ENCODE results near the gene PPP1CB.
"Not testable (repeated sequence)": the region's sequence is repeated elsewhere in the genome, so short reads cannot be mapped to it uniquely, and the experiment has no call there.

The PPP1CB gene

GRCh38 chr2:28778392-28778791 is 26.8 kb downstream of the PPP1CB start:
- DNase-seq (ENCODE audit: low read depth): no peak

GRCh38 chr2:28779001-28779400 is 27.4 kb downstream of the PPP1CB start:
- no peak for DNase-seq (ENCODE audit: low read depth)

DNA sequence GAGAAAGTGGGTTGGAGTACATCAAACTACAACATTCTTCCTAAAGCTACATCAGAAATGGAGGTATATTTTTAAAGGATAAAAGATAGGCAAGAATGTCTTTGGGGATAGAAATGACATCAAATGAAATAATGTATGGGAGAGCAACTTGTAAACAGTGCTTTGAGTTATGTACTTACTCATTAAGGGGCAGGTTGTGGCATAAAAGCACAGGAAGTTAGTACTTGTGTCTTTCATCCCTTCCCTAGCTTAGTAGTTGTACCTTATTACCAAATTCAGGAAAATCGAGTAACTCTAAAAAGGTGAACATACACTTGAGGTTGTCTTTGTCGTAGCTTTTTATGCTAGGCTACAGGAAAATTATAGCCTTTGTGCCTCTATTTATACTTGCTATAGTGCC is 28.9 kb downstream of the PPP1CB start:
- no peak for DNase-seq (ENCODE audit: low read depth)

DNA sequence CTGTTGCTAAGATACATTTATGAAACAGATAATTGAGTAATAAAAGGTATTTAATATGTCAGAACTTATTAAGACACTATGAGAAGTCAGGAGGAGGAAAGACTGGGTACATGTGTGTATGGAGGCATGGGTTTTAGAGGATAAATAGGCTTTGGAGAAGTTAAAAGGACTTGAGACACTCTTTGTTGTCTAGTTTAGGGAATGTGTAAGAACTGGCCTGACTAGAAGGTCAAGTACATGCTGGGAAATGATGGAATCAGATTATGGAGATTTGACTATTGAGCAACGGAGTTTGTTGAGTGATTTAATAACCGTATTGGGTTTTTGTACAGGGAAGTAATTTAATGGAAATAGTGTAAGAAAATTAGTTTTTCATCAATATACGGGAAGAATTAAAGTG is 30.8 kb downstream of the PPP1CB start:
- no peak for DNase-seq (ENCODE audit: low read depth)

DNA sequence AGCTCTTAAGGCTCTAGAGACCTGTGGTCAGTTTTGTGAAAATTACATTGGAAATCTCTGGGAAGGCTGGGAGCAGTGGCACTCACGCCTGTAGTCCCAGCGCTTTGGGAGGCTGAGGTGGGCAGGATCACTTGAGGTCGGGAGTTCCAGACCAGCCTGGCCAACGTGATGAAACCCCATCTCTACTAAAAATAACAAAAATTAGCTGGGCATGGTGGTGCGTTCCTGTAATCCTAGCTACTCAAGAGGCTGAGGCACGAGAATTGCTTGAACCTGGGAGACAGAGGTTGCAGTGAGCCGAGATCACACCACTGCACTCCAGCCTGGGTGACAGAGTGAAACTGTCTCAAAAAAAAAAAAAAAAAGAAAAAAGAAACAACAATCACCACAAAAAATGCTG is 32.9 kb downstream of the PPP1CB start:
- DNase-seq (ENCODE audit: low read depth): not testable (repeated sequence)

GRCh38 chr2:28796620-28797019 is 45.0 kb downstream of the PPP1CB start:
- DNase-seq (ENCODE audit: low read depth): no peak

DNA sequence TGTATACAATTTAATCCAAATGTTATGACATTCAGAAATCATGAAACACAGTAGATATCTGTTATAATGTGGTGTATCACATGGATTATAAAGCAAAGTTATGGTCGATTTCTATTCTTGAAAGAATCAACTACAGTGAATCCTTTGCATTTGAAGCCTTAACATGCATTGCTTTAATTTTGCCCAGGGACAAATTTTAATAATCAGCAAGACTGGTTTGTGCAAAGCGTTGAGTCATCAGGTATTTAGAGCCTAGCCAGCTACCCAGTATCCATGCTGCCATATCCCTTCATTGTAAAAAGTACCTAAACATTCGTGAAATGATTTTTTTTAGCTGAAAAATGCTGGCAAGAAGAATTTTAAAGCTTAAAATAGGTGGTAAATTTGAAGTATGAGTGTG is 50.1 kb downstream of the PPP1CB start:
- no peak for DNase-seq (ENCODE audit: low read depth)

GRCh38 chr2:28802975-28803429 is 51.4 kb downstream of the PPP1CB start:
- no peak for DNase-seq (ENCODE audit: low read depth)

DNA sequence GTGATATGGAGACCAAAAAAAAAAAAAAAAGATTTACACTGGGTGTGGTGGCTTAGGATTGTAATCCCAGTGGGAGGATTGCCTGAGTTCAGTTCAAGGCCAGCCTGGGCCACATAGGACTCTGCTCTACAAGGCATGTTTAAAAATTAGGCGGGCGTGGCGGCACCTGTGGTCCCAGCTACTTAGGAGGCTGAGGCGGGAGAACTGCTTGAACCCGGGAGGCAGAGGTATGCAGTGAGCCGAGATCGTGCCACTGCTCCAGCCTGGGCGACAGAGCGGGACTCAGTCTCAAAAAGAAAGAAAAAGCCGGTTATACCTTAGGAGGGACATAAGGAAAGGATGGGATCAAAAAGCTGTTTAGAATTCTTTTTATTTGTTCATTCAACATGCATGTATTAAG is 58.3 kb downstream of the PPP1CB start:
- no peak for DNase-seq (ENCODE audit: low read depth)

DNA sequence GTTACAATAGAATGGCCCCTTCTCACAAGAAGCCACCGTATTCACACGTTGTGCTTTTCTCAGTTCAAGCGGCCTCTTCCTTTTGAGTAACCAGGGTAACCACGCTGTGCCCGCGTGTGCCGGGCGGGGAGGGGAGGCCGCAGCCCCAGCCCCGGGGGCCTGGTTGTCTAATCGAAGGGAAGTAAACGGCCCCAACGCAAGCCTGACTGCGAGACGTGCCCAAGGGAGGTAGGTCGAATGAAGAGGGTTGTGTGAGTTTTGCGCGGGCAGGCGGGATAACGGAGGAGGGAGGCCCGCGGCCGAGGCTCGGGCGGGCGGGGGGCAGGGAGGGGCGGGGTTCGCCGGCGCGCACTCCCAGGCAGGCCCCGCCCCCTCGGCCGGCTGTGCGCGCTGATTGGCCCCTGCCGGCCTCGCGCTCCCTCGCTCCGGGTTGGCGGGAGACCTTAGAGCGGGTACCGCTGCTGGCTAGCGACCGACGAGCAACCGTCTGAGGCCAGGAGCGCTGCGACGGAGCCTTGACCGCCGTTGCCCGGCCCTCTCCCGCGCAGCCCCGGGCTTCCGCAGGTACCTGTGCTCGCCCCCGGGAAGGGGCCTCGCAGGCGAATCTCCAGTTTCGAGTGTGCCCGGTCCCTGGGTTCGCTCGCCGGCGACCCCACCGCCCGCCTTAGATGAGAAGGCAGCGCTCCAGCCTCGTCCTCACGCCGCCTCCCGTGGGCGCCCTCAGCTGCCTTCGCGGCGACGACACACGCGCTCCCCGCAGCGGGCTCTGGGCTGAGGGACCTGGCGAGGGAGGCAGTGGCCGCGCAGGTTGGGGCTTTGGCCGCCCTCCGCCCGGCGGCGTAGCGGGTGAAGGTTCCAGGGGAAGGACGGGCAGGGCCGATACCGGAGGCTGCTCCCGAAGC is 59.0 kb downstream of the PPP1CB start, which contains the start of gene SPDYA:
TSS of gene SPDYA (plus strand) at position 451 of the 902 bp plus-strand sequence. CDS start 5,181 bp downstream, outside the sequence.
- peak; percentile 24 for DNase-seq (ENCODE audit: low read depth)

DNA sequence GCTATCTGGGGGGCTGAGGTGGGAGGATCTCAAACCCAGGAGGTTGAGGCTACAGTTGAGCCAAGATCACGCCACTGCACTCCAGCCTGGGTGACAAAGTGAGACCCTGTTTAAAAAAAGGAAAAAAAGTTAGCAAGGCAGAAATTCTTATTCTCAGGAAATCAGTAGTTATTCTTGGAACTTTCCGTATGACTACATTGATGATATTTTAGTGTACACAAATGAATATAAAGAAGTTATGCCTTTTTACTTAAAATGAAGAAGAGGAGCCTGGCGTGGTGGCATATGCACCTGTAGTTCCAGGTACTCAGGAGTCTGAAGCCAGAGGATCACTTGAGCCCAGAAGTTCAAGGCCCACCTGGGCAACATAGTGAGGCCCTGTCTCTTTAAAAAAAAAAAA is 66.4 kb downstream of the PPP1CB start:
- DNase-seq (ENCODE audit: low read depth): no peak

DNA sequence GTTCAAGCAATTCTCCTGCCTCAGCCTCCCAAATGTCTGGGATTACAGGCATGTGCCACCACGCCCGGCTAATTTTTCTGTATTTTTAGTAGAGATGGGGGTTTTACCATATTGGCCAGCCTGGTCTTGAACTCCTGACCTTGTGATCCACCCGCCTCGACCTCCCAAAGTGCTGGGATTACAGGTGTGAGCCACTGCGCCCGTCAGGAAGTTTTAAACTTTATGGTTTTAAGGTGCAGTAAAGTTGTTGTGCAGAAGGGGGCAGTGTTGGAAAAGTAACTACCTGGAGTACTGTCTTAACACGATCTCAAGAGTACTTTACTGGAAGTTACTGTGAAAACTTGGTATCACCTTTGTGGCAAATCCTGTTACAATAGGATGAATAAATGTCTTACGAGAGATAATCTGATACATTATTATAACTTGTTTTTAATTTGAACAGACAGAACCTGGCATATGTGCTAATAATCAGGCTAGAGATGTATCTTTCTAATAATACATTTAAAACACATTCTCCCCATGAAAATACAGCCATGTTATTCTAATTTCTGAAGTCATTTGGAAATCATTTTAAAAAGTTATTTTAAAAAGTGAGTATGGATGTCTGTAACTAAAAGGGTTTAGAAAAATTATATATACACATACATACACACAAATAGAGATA is 69.8 kb downstream of the PPP1CB start:
- peak; percentile 33 for DNase-seq (ENCODE audit: low read depth)

GRCh38 chr2:28822036-28822435 is 70.4 kb downstream of the PPP1CB start:
- DNase-seq (ENCODE audit: low read depth): no peak

DNA sequence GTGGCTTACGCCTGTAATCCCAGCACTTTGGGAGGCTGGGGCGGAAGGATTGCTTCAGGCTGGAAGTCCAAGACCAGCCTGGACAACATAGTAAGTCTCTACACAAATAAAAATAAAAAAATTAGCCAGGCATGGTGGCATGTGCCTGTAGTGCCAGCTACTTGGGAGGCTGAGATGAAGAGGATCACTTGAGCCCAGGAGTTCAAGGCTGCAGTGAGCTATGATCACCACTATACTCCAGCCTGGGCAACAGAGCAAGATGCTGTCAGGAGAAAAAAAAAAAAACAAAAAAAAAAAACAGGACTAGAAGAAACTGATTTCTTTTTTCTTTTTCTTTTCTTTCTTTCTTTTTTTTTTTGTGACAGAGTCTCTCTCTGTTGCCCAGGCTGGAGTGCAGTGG is 72.6 kb downstream of the PPP1CB start:
- DNase-seq (ENCODE audit: low read depth): no peak

DNA sequence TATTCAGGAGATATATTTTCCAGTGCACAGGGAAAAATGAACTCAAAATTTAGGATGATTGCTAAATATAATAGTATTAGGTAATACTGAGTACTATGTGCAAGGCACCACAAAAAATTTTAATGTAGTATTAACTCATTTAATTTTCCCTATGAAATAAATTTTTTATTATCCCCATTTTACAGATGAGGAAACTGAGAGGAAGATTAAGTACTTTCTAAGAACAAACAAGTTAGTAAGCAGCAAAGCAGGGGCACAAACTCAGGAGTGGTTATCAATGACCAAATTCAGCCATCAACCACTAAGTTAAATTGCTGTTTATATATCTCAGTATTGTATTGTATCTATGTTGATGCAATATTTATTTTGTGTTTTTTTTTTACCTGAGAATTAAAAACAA is 73.2 kb downstream of the PPP1CB start:
- DNase-seq (ENCODE audit: low read depth): no peak

DNA sequence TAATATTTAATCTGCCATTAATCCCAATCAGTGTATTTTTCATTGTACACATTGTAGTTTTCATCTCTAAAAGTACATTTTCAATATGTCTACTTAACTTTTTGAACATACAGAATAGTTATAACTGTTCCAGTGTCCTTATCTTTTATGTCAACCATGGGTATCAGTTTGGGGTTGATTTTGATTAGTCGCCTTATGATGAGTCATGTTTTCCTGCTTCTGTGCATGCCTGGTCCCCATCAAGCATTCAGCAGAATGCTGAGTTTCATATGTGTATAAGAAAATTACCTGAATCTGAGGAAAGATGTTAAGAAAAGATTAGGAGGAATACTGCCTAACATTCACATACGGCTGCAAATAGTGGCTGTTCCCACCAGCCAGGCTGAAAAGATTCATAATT is 76.8 kb downstream of the PPP1CB start:
- DNase-seq (ENCODE audit: low read depth): no peak

- no peak for DNase-seq (ENCODE audit: low read depth)
Observed at GRCh38 chr2:28833740-28834470, 82.3 kb downstream of the PPP1CB start.

DNA sequence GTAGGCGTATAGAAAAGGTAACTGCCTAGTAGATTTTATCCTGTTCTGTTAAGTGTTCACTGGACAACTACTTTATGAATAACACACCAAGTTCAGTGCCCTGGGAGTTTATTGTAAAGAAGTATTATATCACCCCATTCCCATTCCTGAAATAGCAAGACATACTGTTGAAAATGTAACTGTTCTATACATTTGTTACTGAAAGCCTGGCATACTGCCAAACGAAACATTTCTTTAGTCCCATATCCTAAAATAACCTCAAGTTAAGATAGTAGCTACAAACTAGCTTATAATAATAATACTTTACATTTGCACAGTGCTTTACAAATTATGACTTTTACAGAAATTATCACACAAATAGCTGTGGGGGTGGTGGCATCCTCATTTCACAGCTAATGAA is 84.2 kb downstream of the PPP1CB start:
- DNase-seq (ENCODE audit: low read depth): no peak

DNA sequence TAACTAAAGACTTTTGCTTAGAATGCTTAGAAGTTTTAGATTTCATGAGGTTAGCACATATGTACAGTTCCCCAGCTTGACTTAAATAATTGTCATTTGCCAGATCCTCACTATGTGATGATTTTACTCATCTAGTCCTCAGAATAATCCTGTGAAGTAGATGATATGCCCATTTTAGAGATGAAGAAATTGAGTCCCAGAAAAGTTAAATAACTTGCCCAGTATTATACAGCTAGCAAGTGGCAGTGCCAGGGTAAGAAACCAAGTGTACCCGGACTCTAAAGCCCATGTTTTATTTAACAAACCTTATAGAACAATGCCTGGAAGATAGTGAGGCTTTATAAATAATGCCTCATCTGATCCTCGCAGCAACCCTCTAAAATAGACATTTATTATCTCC is 87.3 kb downstream of the PPP1CB start:
- DNase-seq (ENCODE audit: low read depth): no peak

- no peak for DNase-seq (ENCODE audit: low read depth)
Observed at GRCh38 chr2:28842042-28842441, 90.4 kb downstream of the PPP1CB start.

Measured in HS-5 (cell line).